IMR-90 (cell line): ENCODE results near the gene TEX36. TPM values are rescaled to one million over a fixed set of nuclear protein-coding genes. Genes with fewer than 3 reads are reported as not detected.

Experiments used
- ATAC-seq: fragments of 200-7000 bp; cut with Tn5 transposase; 2 replicates; pipeline ENCODE4 v1.9.1; 2020; ENCODE audit warnings: low read depth, mild to moderate bottlenecking, moderate library complexity
- BruUV-seq: library from RNA; stranded (reverse); fragments of 400-500 nt; replicated peaks from 2 replicates; lab custom pipeline; 2021; lab: Mats Ljungman, UMichigan
- CTCF ChIA-PET: fragments of 300-600 bp; formaldehyde crosslinking; extraction: SDS; loops from one replicate; lab custom pipeline; 2021; ENCODE audit warnings: antibody characterized with exemption; lab: Yijun Ruan, JAX
- POLR2A ChIA-PET: fragments of 300-600 bp; sonication (Branson Sonifier 250); formaldehyde crosslinking; loops from one replicate; lab custom pipeline; 2022; ENCODE audit warnings: antibody characterized with exemption; ENCODE audit not compliant: unreplicated experiment; lab: Charles Lee
- DNase-seq: peaks from one replicate; pipeline ENCODE4 v3.0.0; 2013
- H2AFZ ChIP-seq: replicated peaks from 2 replicates; pipeline ENCODE3; 2013; ENCODE audit warnings: low read length, mild to moderate bottlenecking; ENCODE audit not compliant: poor library complexity
- H2AK5ac ChIP-seq: 2 replicates; pipeline ENCODE4 v1.6.1; 2013; ENCODE audit warnings: low read depth, low read length, inconsistent platforms
- H2AK9ac ChIP-seq: replicated peaks from 2 replicates; pipeline ENCODE3; 2013; ENCODE audit warnings: mild to moderate bottlenecking, low read depth, low read length, moderate library complexity; ENCODE audit not compliant: poor library complexity
- H2BK120ac ChIP-seq: 2 replicates; pipeline ENCODE4 v1.6.1; 2013; ENCODE audit warnings: low read depth, low read length, inconsistent platforms
- H2BK15ac ChIP-seq: 3 replicates; pipeline ENCODE4 v1.6.1; 2013; ENCODE audit warnings: low read depth, low read length, inconsistent platforms
- H2BK20ac ChIP-seq: 2 replicates; pipeline ENCODE4 v1.6.1; 2013; ENCODE audit warnings: low read depth, mild to moderate bottlenecking, inconsistent platforms, low read length, moderate library complexity
- H2BK5ac ChIP-seq: 2 replicates; pipeline ENCODE4 v1.6.1; 2013; ENCODE audit warnings: mild to moderate bottlenecking, low read depth, low read length, inconsistent platforms; ENCODE audit not compliant: poor library complexity, severe bottlenecking
- H3K14ac ChIP-seq: replicated peaks from 2 replicates; pipeline ENCODE4 v1.6.1; 2013; ENCODE audit warnings: low read depth, low read length, inconsistent platforms
- H3K18ac ChIP-seq: 2 replicates; pipeline ENCODE4 v1.6.1; 2013; ENCODE audit warnings: low read depth, low read length, control low read depth
- H3K23ac ChIP-seq: 2 replicates; pipeline ENCODE4 v1.6.1; 2013; ENCODE audit warnings: low read depth, low read length, inconsistent platforms
- H3K27ac ChIP-seq: 2 replicates; pipeline ENCODE4 v1.5.1; 2013; ENCODE audit warnings: mild to moderate bottlenecking, control low read depth, low read length; ENCODE audit not compliant: insufficient read depth
- H3K27me3 ChIP-seq: 2 replicates; pipeline ENCODE4 v1.6.1; 2013; ENCODE audit warnings: low read length; ENCODE audit not compliant: control insufficient read depth, insufficient read depth
- H3K36me3 ChIP-seq: 2 replicates; pipeline ENCODE4 v1.6.1; 2013; ENCODE audit warnings: low read length, mixed read lengths; ENCODE audit not compliant: control insufficient read depth, insufficient read depth
- H3K4ac ChIP-seq: 2 replicates; pipeline ENCODE4 v1.6.1; 2013; ENCODE audit warnings: low read depth, low read length, inconsistent platforms
- H3K4me1 ChIP-seq: 2 replicates; pipeline ENCODE4 v1.6.1; 2013; ENCODE audit warnings: low read length, mixed read lengths; ENCODE audit not compliant: control insufficient read depth, insufficient read depth
- H3K4me2 ChIP-seq: 2 replicates; pipeline ENCODE4 v1.6.1; 2013; ENCODE audit warnings: low read depth, mild to moderate bottlenecking, control low read depth, low read length, moderate library complexity
- H3K4me3 ChIP-seq: 2 replicates; pipeline ENCODE4 v1.5.1; 2013; ENCODE audit warnings: low read depth, mild to moderate bottlenecking, control low read depth, low read length, moderate library complexity; ENCODE audit not compliant: insufficient read depth
- H3K56ac ChIP-seq: 2 replicates; pipeline ENCODE4 v1.6.1; 2013; ENCODE audit warnings: low read length, inconsistent platforms; ENCODE audit not compliant: insufficient read depth; ENCODE audit errors: extremely low read depth
- H3K79me1 ChIP-seq, 2 experiments: 2 replicates each; pipeline ENCODE4 v1.6.1; 2013; ENCODE audit warnings: low read length in 2 of 2, inconsistent platforms in 1 of 2, low read depth in 1 of 2
- H3K9ac ChIP-seq: 2 replicates; pipeline ENCODE4 v1.6.1; 2013; ENCODE audit warnings: low read depth, low read length, control low read depth
- H3K9me1 ChIP-seq: 2 replicates; pipeline ENCODE4 v1.6.1; 2013; ENCODE audit warnings: low read length, inconsistent platforms; ENCODE audit not compliant: insufficient read depth
- H3K9me3 ChIP-seq: 2 replicates; pipeline ENCODE4 v1.6.1; 2013; ENCODE audit warnings: low read length; ENCODE audit not compliant: control insufficient read depth, insufficient read depth
- H4K20me1 ChIP-seq: 2 replicates; pipeline ENCODE4 v1.6.1; 2013; ENCODE audit warnings: low read length, inconsistent platforms; ENCODE audit not compliant: insufficient read depth
- H4K5ac ChIP-seq: 2 replicates; pipeline ENCODE4 v1.6.1; 2013; ENCODE audit warnings: mild to moderate bottlenecking, low read depth, low read length, control low read depth
- H4K8ac ChIP-seq, 2 experiments: 2 replicates each; pipeline ENCODE4 v1.6.1; 2013; ENCODE audit warnings: low read depth in 2 of 2, low read length in 2 of 2, control low read depth in 1 of 2, inconsistent platforms in 1 of 2
- H4K91ac ChIP-seq: 2 replicates; pipeline ENCODE4 v1.6.1; 2013; ENCODE audit warnings: low read depth, low read length, inconsistent platforms; ENCODE audit not compliant: insufficient read depth
- BHLHE40 ChIP-seq: fragments of 150-350 bp; IDR thresholded peaks from 2 replicates; pipeline ENCODE4 v1.6.1; 2016; ENCODE audit warnings: mild to moderate bottlenecking, low read depth, low read length
- ELK1 ChIP-seq: fragments of 150-350 bp; IDR thresholded peaks from 2 replicates; pipeline ENCODE4 v1.6.1; 2016; ENCODE audit warnings: low read depth, mild to moderate bottlenecking, low read length, moderate library complexity, borderline replicate concordance
- FOS ChIP-seq: fragments of 150-350 bp; IDR thresholded peaks from 2 replicates; pipeline ENCODE4 v1.6.1; 2016; ENCODE audit warnings: low read depth, low read length
- MAFK ChIP-seq: IDR thresholded peaks from 2 replicates; pipeline ENCODE4 v1.6.1; 2012; ENCODE audit warnings: low read depth, low read length, improper control_type of control experiment
- MXI1 ChIP-seq: IDR thresholded peaks from 2 replicates; pipeline ENCODE4 v1.6.1; 2012; ENCODE audit warnings: low read depth, mild to moderate bottlenecking, low read length, moderate library complexity, borderline replicate concordance
- POLR2A ChIP-seq: IDR thresholded peaks from 2 replicates; pipeline ENCODE4 v1.6.1; 2012; ENCODE audit warnings: mild to moderate bottlenecking, low read depth, low read length
- RAD21 ChIP-seq: IDR thresholded peaks from 2 replicates; pipeline ENCODE4 v1.6.1; 2012; ENCODE audit warnings: low read length, improper control_type of control experiment
- SMC3 ChIP-seq: fragments of 150-350 bp; IDR thresholded peaks from 2 replicates; pipeline ENCODE4 v1.6.1; 2016; ENCODE audit warnings: low read depth, mild to moderate bottlenecking, antibody characterized with exemption, low read length, moderate library complexity
- WGBS, 2 experiments: methylation state at CpG; one replicate each; pipeline versions ENCODE4 v1.1.5 to v1.1.7; 2013; ENCODE audit warnings: missing lambda C conversion rate in 2 of 2; ENCODE audit not compliant: insufficient read length in 1 of 2; ENCODE audit errors: extremely low coverage in 2 of 2; 5-methylcytosine and 5-hydroxymethylcytosine counted together
- dilution Hi-C: fragments of 300-500 bp; cut with HindIII; formaldehyde crosslinking; loops from one replicate; pipeline ENCODE4 v1.14.3; 2018; ENCODE audit warnings: low sequenced_read_pairs; ENCODE audit not compliant: unreplicated experiment
- in situ Hi-C: fragments of 300-500 bp; cut with MboI; formaldehyde crosslinking; loops from 3 replicates; pipeline ENCODE4 v1.14.3; 2019; ENCODE audit warnings: low sequenced_read_pairs, inconsistent platforms, mixed read lengths
- intact Hi-C: fragments of 100-400 bp; cut with micrococcal nuclease; formaldehyde crosslinking; loops from 2 replicates; pipeline ENCODE4 v1.10.0; 2022
- polyA plus RNA-seq, 3 experiments: library from polyadenylated mRNA; depleted of rRNA; stranded (reverse); fragments of >200 nt; gene quantifications; 2 replicates each; pipeline ENCODE4 v1.2.3, GENCODE V29; 2012; ENCODE audit warnings: low replicate concordance in 1 of 3
- total RNA-seq: library from RNA; depleted of rRNA; stranded (reverse); fragments of >200 nt; gene quantifications from 2 replicates; pipeline ENCODE4 v1.2.3, GENCODE V29; 2012

TEX36 gene
- total and polyA plus RNA-seq, 2 of the 4 experiments (the other 2 are of a cell fraction): not detected

DNA sequence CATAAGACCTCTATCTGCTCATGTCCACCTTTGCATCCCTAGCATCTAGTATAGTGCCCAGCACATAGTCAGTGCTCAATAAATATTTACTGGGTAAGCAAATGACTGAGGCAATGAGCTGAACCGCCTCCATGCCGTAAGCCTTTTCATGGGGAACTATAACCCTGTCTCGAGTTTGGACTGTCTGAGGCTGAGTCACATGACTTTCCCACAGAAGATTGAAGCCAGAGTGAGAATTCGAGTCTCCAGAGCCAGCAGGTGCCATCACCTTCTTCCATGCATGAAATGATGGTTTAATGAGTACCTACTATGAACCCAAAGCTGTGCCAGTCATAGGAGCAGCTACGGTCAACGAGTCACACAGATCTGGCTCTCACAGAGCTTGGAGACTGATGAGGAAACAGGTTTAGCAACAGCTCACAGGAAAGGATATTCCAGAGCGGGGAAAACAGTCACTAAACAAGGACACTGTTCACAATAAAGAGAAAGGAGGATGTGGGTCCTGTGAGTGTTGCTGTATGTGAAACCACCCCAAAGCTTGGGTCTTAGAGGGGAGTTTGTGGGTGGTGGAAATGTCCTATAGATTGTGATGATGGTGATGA is 75.2 kb downstream of the TEX36 start:
- no TSS peak for BruUV-seq
- no peaks in the 10 kb centered on the region for H3K27me3 ChIP-seq
- H3K18ac ChIP-seq: no peak overlapping the region
- DNase-seq (no peak), ATAC-seq (no peak)
- no peak overlapping the region for H2AK5ac ChIP-seq
- no peak overlapping the region for H3K23ac ChIP-seq
- ChIA-PET CTCF (no interaction called here), POLR2A (no interaction called here)
- H3K4me1 ChIP-seq: no peaks in the 10 kb centered on the region
- H3K4ac ChIP-seq: no peak overlapping the region
- H3K9ac ChIP-seq: no peak overlapping the region
- no peak overlapping the region for H3K14ac ChIP-seq
- no peak overlapping the region for H3K4me3 ChIP-seq
- no peak overlapping the region for H3K56ac ChIP-seq
- no peaks in the 10 kb centered on the region; the same call in 1 of the 2 replicates for H3K9me1 ChIP-seq
- no peak overlapping the region for H3K4me2 ChIP-seq
- intact Hi-C loops (no loop called here), in situ Hi-C loops (no loop called here), dilution Hi-C loops (no loop called here)
- WGBS, 2 experiments: no CpG with 5 or more reads among the region's 7 CpGs
- no peaks in the 10 kb centered on the region for H4K20me1 ChIP-seq
- no peaks in the 10 kb centered on the region for H3K9me3 ChIP-seq
- H2BK120ac ChIP-seq: no peak overlapping the region
- no peak overlapping the region for H2BK5ac ChIP-seq
- no peak overlapping the region for H4K8ac ChIP-seq
- TF ChIP-seq RAD21 (no peak), FOS (no peak), SMC3 (no peak), BHLHE40 (no peak), MAFK (no peak), ELK1 (no peak), MXI1 (no peak), POLR2A (no peak)
- H4K91ac ChIP-seq: no peak overlapping the region
- H2BK15ac ChIP-seq: no peak overlapping the region
- H3K27ac ChIP-seq: no peak overlapping the region
- H2BK20ac ChIP-seq: no peak overlapping the region
- no peak overlapping the region for H2AK9ac ChIP-seq
- H4K5ac ChIP-seq: no peak overlapping the region
- H3K36me3 ChIP-seq: no peaks in the 10 kb centered on the region
- no peaks in the 10 kb centered on the region for H3K79me1 ChIP-seq
- H2AFZ ChIP-seq: no peak overlapping the region
